ENCODE data around the gene GFM2. TPM values are rescaled to one million over a fixed set of nuclear protein-coding genes. Genes with fewer than 3 reads are reported as not detected.

The GFM2 gene
- total and polyA plus RNA-seq, 2 of the 13 experiments (the other 11 are each of a cell fraction or from before 2014, with no cell fraction given) = 22.0 to 41.6 TPM

GRCh38 chr5:74766849-74767578 is at the start of gene GFM2, which contains the start of gene NSA2 (continued):
- TF ChIP-seq THAP7 (CRISPR knock-in tag; IDR thresholded peaks at IDR 0.05) = peak; percentile 93
- 0 out of 2 replicates have a peak, but pooled peaks have one; percentile 71 for TF ChIP-seq ZNF253 (CRISPR knock-in tag; IDR thresholded peaks at IDR 0.05; ENCODE audit: borderline replicate concordance)
- peak; percentile 91 for TF ChIP-seq ZMYM4 (CRISPR knock-in tag; IDR thresholded peaks at IDR 0.05)
- peak; percentile 49; the same call in 1 of the 2 replicates for TF ChIP-seq ZMYM3 (CRISPR knock-in tag; IDR thresholded peaks at IDR 0.05)
- TF ChIP-seq FOXK2 (IDR thresholded peaks at IDR 0.05) = no peak
- peak; percentile 94 for TF ChIP-seq SMYD3 (CRISPR knock-in tag; IDR thresholded peaks at IDR 0.05)
- TF ChIP-seq ZNF563 (CRISPR knock-in tag; IDR thresholded peaks at IDR 0.05) = 0 out of 2 replicates have a peak, but pooled peaks have one; percentile 54
- TF ChIP-seq NFATC3 (CRISPR knock-in tag; IDR thresholded peaks at IDR 0.05) = 0 out of 2 replicates have a peak, but pooled peaks have one; percentile 84
- no peak for TF ChIP-seq ATAD3A (CRISPR knock-in tag; IDR thresholded peaks at IDR 0.05)
- peak; percentile 34; the same call in 1 of the 2 replicates for TF ChIP-seq KDM6A (CRISPR knock-in tag; IDR thresholded peaks at IDR 0.05; ENCODE audit: low read depth)
- TF ChIP-seq SAP130 (CRISPR knock-in tag; IDR thresholded peaks at IDR 0.05; ENCODE audit: low read depth) = peak; percentile 95
- no peak for TF ChIP-seq ZNF562 (CRISPR knock-in tag; IDR thresholded peaks at IDR 0.05; ENCODE audit: borderline replicate concordance)
- TF ChIP-seq ZNF550 (CRISPR knock-in tag; IDR thresholded peaks at IDR 0.05; ENCODE audit: borderline replicate concordance) = peak; percentile 83; the same call in 1 of the 2 replicates
- TF ChIP-seq ZNF335 (CRISPR knock-in tag; IDR thresholded peaks at IDR 0.05) = 0 out of 2 replicates have a peak, but pooled peaks have one; percentile 66
- peak; percentile 55; the same call in 1 of the 2 replicates for TF ChIP-seq ZNF782 (CRISPR knock-in tag; IDR thresholded peaks at IDR 0.05; ENCODE audit: borderline replicate concordance)
- TF ChIP-seq ZNF564 (CRISPR knock-in tag; IDR thresholded peaks at IDR 0.05) = peak; percentile 86
- peak; percentile 92 for TF ChIP-seq UBTF (CRISPR knock-in tag; IDR thresholded peaks at IDR 0.05)
- TF ChIP-seq, protein P1, sequence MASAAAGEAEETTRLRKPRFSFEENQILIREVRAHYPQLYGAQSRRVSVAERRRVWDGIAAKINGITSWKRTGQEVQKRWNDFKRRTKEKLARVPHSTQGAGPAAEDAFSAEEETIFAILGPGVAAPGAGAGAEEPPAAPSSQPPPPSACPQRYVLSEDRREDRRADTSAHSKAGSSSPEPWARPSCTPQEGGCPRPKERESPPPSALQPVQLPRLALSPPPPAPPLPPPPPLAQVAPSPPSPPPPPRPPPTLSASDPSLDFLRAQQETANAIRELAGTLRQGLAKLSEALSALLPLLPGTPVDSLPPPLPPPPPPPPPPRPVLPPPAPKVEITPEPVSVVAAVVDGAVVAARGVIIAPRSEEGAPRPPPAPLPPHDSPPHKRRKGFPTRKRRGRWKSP (CRISPR knock-in tag; IDR thresholded peaks at IDR 0.05) = peak; percentile 77; the same call in 1 of the 2 replicates
- peak; percentile 70 for TF ChIP-seq FOSL2 (CRISPR knock-in tag; IDR thresholded peaks at IDR 0.05)
- TF ChIP-seq, protein P2, sequence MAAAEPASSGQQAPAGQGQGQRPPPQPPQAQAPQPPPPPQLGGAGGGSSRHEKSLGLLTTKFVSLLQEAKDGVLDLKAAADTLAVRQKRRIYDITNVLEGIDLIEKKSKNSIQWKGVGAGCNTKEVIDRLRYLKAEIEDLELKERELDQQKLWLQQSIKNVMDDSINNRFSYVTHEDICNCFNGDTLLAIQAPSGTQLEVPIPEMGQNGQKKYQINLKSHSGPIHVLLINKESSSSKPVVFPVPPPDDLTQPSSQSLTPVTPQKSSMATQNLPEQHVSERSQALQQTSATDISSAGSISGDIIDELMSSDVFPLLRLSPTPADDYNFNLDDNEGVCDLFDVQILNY (CRISPR knock-in tag; conservative IDR thresholded peaks at IDR 0.05) = peak; percentile 24
- peak; percentile 65; the same call in 1 of the 2 replicates for TF ChIP-seq SP4 (CRISPR knock-in tag; IDR thresholded peaks at IDR 0.05)
- 0 out of 2 replicates have a peak, but pooled peaks have one; percentile 6 for TF ChIP-seq ZNF629 (CRISPR knock-in tag; conservative IDR thresholded peaks at IDR 0.05)
- TF ChIP-seq TSC22D2 (CRISPR knock-in tag; IDR thresholded peaks at IDR 0.05; ENCODE audit: borderline replicate concordance) = peak; percentile 87; the same call in 1 of the 2 replicates
- peak; percentile 94 for TF ChIP-seq IRF2 (CRISPR knock-in tag; IDR thresholded peaks at IDR 0.05)
- TF ChIP-seq ZNF75D (CRISPR knock-in tag; IDR thresholded peaks at IDR 0.05; ENCODE audit: borderline replicate concordance) = no peak; the same call in 1 of the 2 replicates
- TF ChIP-seq ZNF468 (CRISPR knock-in tag; IDR thresholded peaks at IDR 0.05) = peak; percentile 62; the same call in 1 of the 2 replicates
- peak; percentile 73 for TF ChIP-seq ZNF317 (CRISPR knock-in tag; IDR thresholded peaks at IDR 0.05)
